ENCODE results near the gene ATP11C. TPM values are rescaled to one million over a fixed set of nuclear protein-coding genes. Genes with fewer than 3 reads are reported as not detected.

The ATP11C gene
- polyA plus RNA-seq, 1 donor (not counting 4 experiments of a cell fraction or from before 2014, with no cell fraction given): 14.0 TPM

DNA sequence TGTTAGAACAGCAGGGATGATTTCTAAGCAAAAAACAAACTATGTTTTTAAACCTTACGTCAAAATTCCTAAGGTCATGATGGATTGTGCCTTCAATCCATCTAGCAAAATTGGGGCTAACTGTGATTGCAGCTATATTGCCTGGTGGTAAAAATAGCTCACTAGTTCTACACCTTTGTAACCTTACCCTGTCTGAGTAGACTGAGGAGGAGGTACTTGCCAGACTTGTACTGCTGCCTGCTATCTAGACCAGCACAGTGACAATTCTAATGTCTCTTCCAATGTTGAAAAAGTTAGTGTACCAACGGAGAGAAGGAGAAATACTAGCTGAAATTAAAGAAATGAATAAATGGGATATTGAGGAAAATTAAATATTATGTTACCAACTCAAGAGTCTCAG lies 30.3 kb downstream of the ATP11C start:
- Histone ChIP-seq H3K4me2 (ENCODE audit: control insufficient read depth, extremely low read depth, insufficient read depth, low read depth, low read length) (no peak overlapping the region), H4K20me1 (ENCODE audit: control insufficient read depth, extremely low read depth, insufficient read depth, low read length) (no peaks in the 10 kb centered on the region), H3K4me1 (ENCODE audit: control insufficient read depth, extremely low read depth, insufficient read depth, low read length) (no peaks in the 10 kb centered on the region), H2AFZ (ENCODE audit: control insufficient read depth, low read length) (no peak overlapping the region), H3K27me3 (ENCODE audit: control insufficient read depth, extremely low read depth, insufficient read depth, low read length) (no peaks in the 10 kb centered on the region), H3K9me1 (ENCODE audit: control insufficient read depth, extremely low read depth, insufficient read depth, low read length) (no peaks in the 10 kb centered on the region), H3K79me2 (ENCODE audit: control insufficient read depth, insufficient read depth, low read length) (no peaks in the 10 kb centered on the region), H3K9me3 (ENCODE audit: control insufficient read depth, low read depth, low read length) (no peaks in the 10 kb centered on the region), H3K9ac (ENCODE audit: control insufficient read depth, extremely low read depth, insufficient read depth, low read length) (no peak overlapping the region), H3K36me3 (ENCODE audit: control insufficient read depth in 2 of 2, extremely low read depth in 1 of 2, insufficient read depth in 2 of 2, low read length in 2 of 2) (no peaks in the 10 kb centered on the region), H3K27ac (ENCODE audit: control insufficient read depth, insufficient read depth, low read length) (no peak overlapping the region), H3K4me3 (ENCODE audit: control insufficient read depth in 2 of 3, extremely low read depth in 1 of 3, insufficient read depth in 2 of 3, low read depth in 1 of 3, low read length in 3 of 3) (no peak overlapping the region)
- DNase-seq (ENCODE audit: low read depth, low spot score): no peak
- no peak for FAIRE-seq
- TF ChIP-seq EZH2 (IDR thresholded peaks at IDR 0.05; ENCODE audit: low read length): no peak
- TF ChIP-seq, protein P1, sequence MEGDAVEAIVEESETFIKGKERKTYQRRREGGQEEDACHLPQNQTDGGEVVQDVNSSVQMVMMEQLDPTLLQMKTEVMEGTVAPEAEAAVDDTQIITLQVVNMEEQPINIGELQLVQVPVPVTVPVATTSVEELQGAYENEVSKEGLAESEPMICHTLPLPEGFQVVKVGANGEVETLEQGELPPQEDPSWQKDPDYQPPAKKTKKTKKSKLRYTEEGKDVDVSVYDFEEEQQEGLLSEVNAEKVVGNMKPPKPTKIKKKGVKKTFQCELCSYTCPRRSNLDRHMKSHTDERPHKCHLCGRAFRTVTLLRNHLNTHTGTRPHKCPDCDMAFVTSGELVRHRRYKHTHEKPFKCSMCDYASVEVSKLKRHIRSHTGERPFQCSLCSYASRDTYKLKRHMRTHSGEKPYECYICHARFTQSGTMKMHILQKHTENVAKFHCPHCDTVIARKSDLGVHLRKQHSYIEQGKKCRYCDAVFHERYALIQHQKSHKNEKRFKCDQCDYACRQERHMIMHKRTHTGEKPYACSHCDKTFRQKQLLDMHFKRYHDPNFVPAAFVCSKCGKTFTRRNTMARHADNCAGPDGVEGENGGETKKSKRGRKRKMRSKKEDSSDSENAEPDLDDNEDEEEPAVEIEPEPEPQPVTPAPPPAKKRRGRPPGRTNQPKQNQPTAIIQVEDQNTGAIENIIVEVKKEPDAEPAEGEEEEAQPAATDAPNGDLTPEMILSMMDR (optimal IDR thresholded peaks at IDR 0.05 in 1 of 3, IDR thresholded peaks at IDR 0.05 in 1 of 3, conservative IDR thresholded peaks at IDR 0.05 in 1 of 3; ENCODE audit: extremely low read depth in 1 of 3, insufficient read depth in 2 of 3, low read length in 3 of 3): no peak
- dilution Hi-C loops (cut with MboI; ENCODE audit: extremely low pct_ligation_motif_present, low sequenced_read_pairs): no loop called here

DNA sequence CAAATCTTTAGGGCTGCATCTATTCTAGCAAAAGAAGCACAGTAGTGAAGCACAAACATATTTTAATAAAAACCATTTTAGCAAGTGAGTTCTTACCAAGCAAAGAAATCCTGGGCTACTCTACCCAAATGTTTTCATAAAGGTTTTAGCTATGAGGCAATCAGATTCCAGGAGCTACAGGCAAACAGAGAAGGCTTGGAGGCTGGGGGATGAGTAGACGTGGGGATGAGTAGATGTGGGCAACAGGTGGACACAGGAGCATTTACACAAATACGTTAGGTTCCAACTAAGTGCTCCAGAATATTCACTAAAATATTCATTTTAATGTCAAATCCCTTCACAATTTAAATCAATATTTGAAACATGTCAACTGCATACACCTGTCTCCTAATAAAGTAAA lies 34.5 kb downstream of the ATP11C start:
- H2AFZ ChIP-seq (ENCODE audit: control insufficient read depth, low read length): no peak overlapping the region
- H3K9me3 ChIP-seq (ENCODE audit: control insufficient read depth, low read depth, low read length): no peaks in the 10 kb centered on the region
- no peaks in the 10 kb centered on the region for H3K36me3 ChIP-seq (ENCODE audit: control insufficient read depth in 2 of 2, extremely low read depth in 1 of 2, insufficient read depth in 2 of 2, low read length in 2 of 2)
- H4K20me1 ChIP-seq (ENCODE audit: control insufficient read depth, extremely low read depth, insufficient read depth, low read length): no peaks in the 10 kb centered on the region
- no peak for TF ChIP-seq EZH2 (IDR thresholded peaks at IDR 0.05; ENCODE audit: low read length)
- TF ChIP-seq, protein P1 (optimal IDR thresholded peaks at IDR 0.05 in 1 of 3, IDR thresholded peaks at IDR 0.05 in 1 of 3, conservative IDR thresholded peaks at IDR 0.05 in 1 of 3; ENCODE audit: extremely low read depth in 1 of 3, insufficient read depth in 2 of 3, low read length in 3 of 3): no peak
- FAIRE-seq (no peak), DNase-seq (ENCODE audit: low read depth, low spot score) (no peak)
- H3K9me1 ChIP-seq (ENCODE audit: control insufficient read depth, extremely low read depth, insufficient read depth, low read length): no peaks in the 10 kb centered on the region
- no peaks in the 10 kb centered on the region for H3K79me2 ChIP-seq (ENCODE audit: control insufficient read depth, insufficient read depth, low read length)
- H3K4me1 ChIP-seq (ENCODE audit: control insufficient read depth, extremely low read depth, insufficient read depth, low read length): no peaks in the 10 kb centered on the region
- no peaks in the 10 kb centered on the region for H3K27me3 ChIP-seq (ENCODE audit: control insufficient read depth, extremely low read depth, insufficient read depth, low read length)
- H3K4me3 ChIP-seq (ENCODE audit: control insufficient read depth in 2 of 3, extremely low read depth in 1 of 3, insufficient read depth in 2 of 3, low read depth in 1 of 3, low read length in 3 of 3): no peak overlapping the region
- no peak overlapping the region for H3K9ac ChIP-seq (ENCODE audit: control insufficient read depth, extremely low read depth, insufficient read depth, low read length)
- dilution Hi-C loops (cut with MboI; ENCODE audit: extremely low pct_ligation_motif_present, low sequenced_read_pairs): no loop called here
- no peak overlapping the region for H3K27ac ChIP-seq (ENCODE audit: control insufficient read depth, insufficient read depth, low read length)
- H3K4me2 ChIP-seq (ENCODE audit: control insufficient read depth, extremely low read depth, insufficient read depth, low read depth, low read length): no peak overlapping the region

Measured in keratinocyte (primary cell).